ENCODE results near the gene GET4. TPM values are rescaled to one million over a fixed set of nuclear protein-coding genes. Genes with fewer than 3 reads are reported as not detected.
A peak's percentile ranks its signal among the peaks of the same experiment; 100 is the strongest.

The GET4 gene
- total and polyA plus RNA-seq, 2 experiments from 2014 or later = 55.0 to 75.4 TPM

- no peak overlapping the region for H3K4me3 ChIP-seq
- TF ChIP-seq, protein P1, sequence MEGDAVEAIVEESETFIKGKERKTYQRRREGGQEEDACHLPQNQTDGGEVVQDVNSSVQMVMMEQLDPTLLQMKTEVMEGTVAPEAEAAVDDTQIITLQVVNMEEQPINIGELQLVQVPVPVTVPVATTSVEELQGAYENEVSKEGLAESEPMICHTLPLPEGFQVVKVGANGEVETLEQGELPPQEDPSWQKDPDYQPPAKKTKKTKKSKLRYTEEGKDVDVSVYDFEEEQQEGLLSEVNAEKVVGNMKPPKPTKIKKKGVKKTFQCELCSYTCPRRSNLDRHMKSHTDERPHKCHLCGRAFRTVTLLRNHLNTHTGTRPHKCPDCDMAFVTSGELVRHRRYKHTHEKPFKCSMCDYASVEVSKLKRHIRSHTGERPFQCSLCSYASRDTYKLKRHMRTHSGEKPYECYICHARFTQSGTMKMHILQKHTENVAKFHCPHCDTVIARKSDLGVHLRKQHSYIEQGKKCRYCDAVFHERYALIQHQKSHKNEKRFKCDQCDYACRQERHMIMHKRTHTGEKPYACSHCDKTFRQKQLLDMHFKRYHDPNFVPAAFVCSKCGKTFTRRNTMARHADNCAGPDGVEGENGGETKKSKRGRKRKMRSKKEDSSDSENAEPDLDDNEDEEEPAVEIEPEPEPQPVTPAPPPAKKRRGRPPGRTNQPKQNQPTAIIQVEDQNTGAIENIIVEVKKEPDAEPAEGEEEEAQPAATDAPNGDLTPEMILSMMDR (IDR thresholded peaks at IDR 0.05; ENCODE audit: low read depth, low read length) = no peak
- H3K4me1 ChIP-seq (ENCODE audit: low read depth) = no peaks in the 10 kb centered on the region
- H3K9me3 ChIP-seq (ENCODE audit: low read depth) = no peaks in the 10 kb centered on the region
- peaks cover 6% of the 10 kb centered on the region for H3K36me3 ChIP-seq
- no peak overlapping the region for H3K27ac ChIP-seq
- peaks cover 11% of the 10 kb centered on the region for H3K27me3 ChIP-seq
- no peak for DNase-seq (ENCODE audit: low read depth in 1 of 2, low spot score in 1 of 2)
These were observed 24.7 kb downstream of the GET4 start for GRCh38 chr7:901041-901387.

GRCh38 chr7:901388-902154, 25.2 kb downstream of the GET4 start:
- H3K36me3 ChIP-seq = peaks cover 1% of the 10 kb centered on the region
- H3K9me3 ChIP-seq (ENCODE audit: low read depth) = no peaks in the 10 kb centered on the region
- no peaks in the 10 kb centered on the region for H3K4me1 ChIP-seq (ENCODE audit: low read depth)
- H3K4me3 ChIP-seq = no peak overlapping the region
- no peak overlapping the region for H3K27ac ChIP-seq
- TF ChIP-seq, protein P1 (IDR thresholded peaks at IDR 0.05; ENCODE audit: low read depth, low read length) = no peak
- peak; percentile 86 to 90 for DNase-seq (ENCODE audit: low read depth in 1 of 2, low spot score in 1 of 2)
- peaks cover 11% of the 10 kb centered on the region for H3K27me3 ChIP-seq

DNA sequence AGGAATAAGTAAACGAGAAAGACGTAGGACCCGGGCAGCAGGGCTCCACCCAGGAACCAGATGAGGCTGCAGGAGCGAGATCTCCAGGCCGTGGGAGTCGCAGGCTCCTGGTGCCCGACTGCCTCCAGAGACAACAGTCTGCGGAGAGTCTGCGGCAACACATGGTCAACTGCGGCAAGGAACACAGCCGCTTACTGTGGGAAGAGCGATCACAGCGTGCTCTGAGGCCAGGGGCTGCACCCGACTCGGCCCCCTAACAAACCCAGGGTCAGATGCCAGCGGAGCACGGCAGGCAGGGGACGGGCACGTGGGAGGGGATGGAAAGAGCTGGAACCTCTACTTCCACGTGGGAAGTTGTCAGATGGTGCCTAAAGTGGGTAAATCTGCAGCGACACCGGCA, 26.6 kb downstream of the GET4 start:
- TF ChIP-seq, protein P1 (IDR thresholded peaks at IDR 0.05; ENCODE audit: low read depth, low read length) = no peak
- DNase-seq (ENCODE audit: low read depth in 1 of 2, low spot score in 1 of 2) = no peak
- no peaks in the 10 kb centered on the region for H3K9me3 ChIP-seq (ENCODE audit: low read depth)
- peaks cover 11% of the 10 kb centered on the region for H3K27me3 ChIP-seq
- H3K27ac ChIP-seq = no peak overlapping the region
- no peaks in the 10 kb centered on the region for H3K4me1 ChIP-seq (ENCODE audit: low read depth)
- no peak overlapping the region for H3K4me3 ChIP-seq
- H3K36me3 ChIP-seq = no peaks in the 10 kb centered on the region

GRCh38 chr7:903921-904755, 27.8 kb downstream of the GET4 start:
- TF ChIP-seq, protein P1 (IDR thresholded peaks at IDR 0.05; ENCODE audit: low read depth, low read length) = no peak
- no peaks in the 10 kb centered on the region for H3K4me1 ChIP-seq (ENCODE audit: low read depth)
- no peak overlapping the region for H3K27ac ChIP-seq
- H3K27me3 ChIP-seq = peaks cover 11% of the 10 kb centered on the region
- no peak overlapping the region for H3K4me3 ChIP-seq
- no peak for DNase-seq (ENCODE audit: low read depth in 1 of 2, low spot score in 1 of 2)
- H3K9me3 ChIP-seq (ENCODE audit: low read depth) = no peaks in the 10 kb centered on the region
- H3K36me3 ChIP-seq = no peaks in the 10 kb centered on the region

- Histone ChIP-seq H3K27me3 (peaks cover 16% of the 10 kb centered on the region), H3K4me1 (ENCODE audit: low read depth) (no peaks in the 10 kb centered on the region), H3K27ac (no peak overlapping the region), H3K9me3 (ENCODE audit: low read depth) (no peaks in the 10 kb centered on the region), H3K36me3 (no peaks in the 10 kb centered on the region), H3K4me3 (no peak overlapping the region)
- peak in 1 of 2 donors; percentile 78 for DNase-seq (ENCODE audit: low read depth in 1 of 2, low spot score in 1 of 2)
- TF ChIP-seq, protein P1 (IDR thresholded peaks at IDR 0.05; ENCODE audit: low read depth, low read length) = no peak
These were observed 28.5 kb downstream of the GET4 start for GRCh38 chr7:904847-905246.

All from cardiac muscle cell (in vitro differentiated cells and primary cell).